HEK293T (cell line): ENCODE measurements around the gene RTP5.

Experiments used
- BHLHE40 ChIP-seq: fragments of 450-650 bp; IDR thresholded peaks from 2 replicates; pipeline ENCODE4 v1.6.1; 2016; ENCODE audit warnings: mild to moderate bottlenecking, moderate library complexity, borderline replicate concordance
- ELF4 ChIP-seq: fragments of 450-650 bp; IDR thresholded peaks from 2 replicates; pipeline ENCODE4 v1.6.1; 2017; ENCODE audit warnings: antibody characterized with exemption
- FOXA1 ChIP-seq: fragments of 450-650 bp; IDR thresholded peaks from 2 replicates; pipeline ENCODE4 v1.6.1; 2016; ENCODE audit warnings: mild to moderate bottlenecking
- FOXM1 ChIP-seq: fragments of 450-650 bp; IDR thresholded peaks from 2 replicates; pipeline ENCODE4 v1.6.1; 2017; ENCODE audit warnings: mild to moderate bottlenecking, borderline replicate concordance
- SP1 ChIP-seq: fragments of 450-650 bp; IDR thresholded peaks from 2 replicates; pipeline ENCODE4 v1.6.1; 2017
- ZNF384 ChIP-seq: fragments of 450-650 bp; IDR thresholded peaks from 2 replicates; pipeline ENCODE4 v1.6.1; 2016

GRCh38 chr2:241833101-241833663 is 36.3 kb upstream of the RTP5 start:
- TF ChIP-seq ZNF384 (no peak), ELF4 (no peak), FOXA1 (no peak), FOXM1 (no peak), SP1 (no peak), BHLHE40 (no peak)
